ENCODE measurements around the gene FOXP2.

Gene FOXP2

DNA sequence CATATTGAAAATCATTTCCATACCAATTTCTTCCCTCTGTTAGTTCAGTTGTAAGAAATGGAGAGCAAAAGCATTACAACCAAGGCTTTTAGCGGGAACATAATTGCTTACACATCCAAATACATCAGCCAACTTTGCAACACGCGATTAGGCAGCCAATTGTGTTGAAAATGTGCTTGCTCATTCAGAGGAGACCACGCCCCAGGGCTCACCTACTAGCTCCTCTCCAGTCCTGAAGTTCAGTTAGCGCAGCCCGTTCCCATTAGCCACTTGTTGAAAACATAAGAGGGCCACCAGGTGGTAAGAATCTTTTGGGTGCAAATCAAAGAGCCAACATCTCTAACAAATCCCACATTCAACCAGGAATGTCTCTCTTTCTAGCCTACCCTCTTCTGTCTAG lies 294.0 kb downstream of the FOXP2 start:
- DNase-seq (ENCODE audit: low read depth in 4 of 4, low spot score in 1 of 4): no peak

DNA sequence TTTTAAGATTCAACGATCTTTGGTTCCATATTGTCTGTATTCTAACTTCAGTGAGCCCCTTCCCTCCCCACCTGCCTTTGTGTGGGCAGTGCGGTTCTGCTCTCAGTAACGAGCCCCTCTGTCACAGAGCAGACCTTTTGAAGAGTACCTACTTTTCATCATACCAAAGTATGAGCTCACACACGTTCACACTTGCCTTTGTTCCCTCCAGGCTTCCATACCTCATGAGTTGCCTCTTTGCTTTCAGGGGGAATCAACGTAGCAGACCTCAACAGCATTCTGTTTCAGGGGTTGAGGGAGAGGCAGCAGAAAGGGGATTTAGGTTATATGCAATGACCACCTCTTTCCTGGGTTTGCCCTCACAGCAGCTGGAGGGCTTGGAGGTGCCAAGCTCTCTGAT lies 295.9 kb downstream of the FOXP2 start:
- no peak for DNase-seq (ENCODE audit: low read depth in 4 of 4, low spot score in 1 of 4)

DNA sequence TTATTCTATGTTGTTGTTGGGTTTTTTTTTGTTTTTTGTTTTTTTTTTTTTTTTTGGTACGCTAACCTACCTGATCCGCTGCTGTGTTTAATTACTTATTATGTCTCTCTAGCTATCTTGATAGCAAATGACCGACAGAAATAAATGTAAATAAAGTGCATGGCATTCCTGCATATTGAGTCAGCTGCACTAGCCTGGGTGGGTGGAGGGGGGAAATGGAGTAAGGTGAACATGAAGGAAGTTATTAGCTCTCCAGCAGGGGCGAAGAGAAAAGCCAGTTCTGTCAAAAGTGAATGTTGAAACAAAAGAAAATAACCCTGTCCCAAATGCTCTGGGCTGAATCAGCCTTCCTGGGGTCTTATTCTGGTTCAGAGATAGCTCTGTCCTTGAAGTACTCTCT lies 296.6 kb downstream of the FOXP2 start:
- DNase-seq (ENCODE audit: low read depth in 4 of 4, low spot score in 1 of 4): no peak

DNA sequence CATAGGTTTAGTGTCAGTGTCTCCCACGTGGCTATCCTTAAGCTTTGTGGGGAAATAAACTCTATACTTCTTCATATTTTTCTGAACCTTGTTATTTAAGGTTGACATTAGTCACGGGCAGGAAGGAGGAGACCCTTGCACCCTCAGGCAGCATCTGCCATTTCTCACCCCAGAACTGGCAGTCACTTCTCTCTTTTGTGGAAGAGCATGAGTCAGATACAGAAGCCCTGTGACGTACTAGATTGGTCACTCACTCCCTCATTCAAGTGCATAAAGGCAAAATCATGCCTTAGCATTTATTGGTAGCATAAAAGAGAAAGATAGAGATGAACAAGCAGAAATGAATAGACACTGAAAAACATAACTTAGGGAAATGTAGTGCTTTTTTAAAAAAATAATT lies 301.3 kb downstream of the FOXP2 start:
- DNase-seq (ENCODE audit: low read depth in 4 of 4, low spot score in 1 of 4): no peak

DNA sequence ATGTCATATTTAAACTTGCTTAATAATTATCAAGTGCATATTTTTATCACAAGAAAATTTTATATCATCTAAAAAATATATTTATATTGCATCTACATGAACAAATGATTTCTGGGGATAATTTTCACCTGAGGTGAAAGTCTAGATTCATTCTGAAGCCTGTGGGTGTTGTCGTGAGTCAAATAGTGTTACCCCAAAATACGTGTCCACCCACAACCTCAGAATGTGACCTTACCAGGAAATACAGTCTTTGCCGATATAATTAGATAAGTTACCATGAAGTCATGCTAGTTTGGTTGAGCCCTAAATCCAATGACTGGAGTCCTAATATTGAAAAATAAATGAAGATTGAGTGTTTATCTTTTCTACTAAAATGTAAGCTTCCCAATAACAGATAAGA lies 304.2 kb downstream of the FOXP2 start:
- DNase-seq (ENCODE audit: low read depth in 4 of 4, low spot score in 1 of 4): no peak

DNA sequence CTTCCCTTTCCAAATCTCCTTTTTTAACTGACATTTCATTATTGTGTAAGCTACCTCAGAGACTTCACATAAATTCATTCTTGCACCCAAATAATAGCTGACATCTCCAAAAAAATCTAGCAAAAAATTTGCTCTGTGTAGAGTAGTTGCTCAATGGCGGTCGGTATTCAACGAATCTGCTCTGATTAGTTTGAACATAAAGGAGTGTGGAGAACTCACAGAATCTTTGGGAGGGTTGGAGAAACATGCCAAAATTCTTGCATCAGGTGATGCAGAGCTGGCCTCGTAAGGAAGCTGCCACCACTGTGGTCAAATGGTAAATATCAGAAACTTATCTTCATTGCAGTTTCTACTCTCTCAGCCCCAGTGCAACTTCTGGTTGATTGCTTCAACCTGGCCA lies 306.1 kb downstream of the FOXP2 start:
- DNase-seq (ENCODE audit: low read depth in 4 of 4, low spot score in 1 of 4): no peak

DNA sequence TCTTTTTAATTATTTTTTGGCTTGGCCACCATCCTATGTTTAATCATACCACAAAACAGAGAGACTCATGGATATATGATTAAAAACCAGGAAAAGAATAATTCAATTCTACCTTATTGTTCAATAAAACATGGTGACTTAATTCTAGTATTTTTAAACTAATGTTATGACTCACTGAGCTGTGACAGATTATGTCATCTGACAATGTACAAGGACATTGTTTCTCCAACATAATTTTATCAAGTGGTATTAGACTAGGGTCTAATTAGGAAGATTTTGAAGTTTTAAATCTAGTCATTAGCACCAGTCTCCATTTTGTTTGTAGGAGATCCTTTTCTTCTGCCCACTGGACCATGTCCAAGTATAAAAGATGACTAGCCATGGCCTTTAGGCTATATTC lies 307.9 kb downstream of the FOXP2 start:
- DNase-seq (ENCODE audit: low read depth in 4 of 4, low spot score in 1 of 4): no peak

DNA sequence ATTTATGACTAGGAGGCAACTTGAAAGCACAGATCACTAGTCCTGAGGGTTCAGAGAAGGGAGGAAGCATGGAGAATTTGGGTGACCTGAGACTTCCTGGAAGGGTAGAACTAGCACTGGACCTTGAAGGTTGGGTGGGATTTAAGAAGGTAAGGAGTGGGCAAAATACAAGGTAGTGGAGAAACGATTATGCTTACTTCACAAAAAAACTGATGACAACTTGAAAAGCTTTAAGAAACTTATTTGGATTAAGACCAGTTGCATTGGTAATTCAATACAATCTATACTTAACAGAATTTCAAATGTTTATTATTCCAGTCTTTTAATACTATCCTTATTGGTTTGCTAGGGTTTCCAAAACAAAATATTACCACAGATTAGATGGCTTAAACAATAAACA lies 308.7 kb downstream of the FOXP2 start:
- no peak for DNase-seq (ENCODE audit: low read depth in 4 of 4, low spot score in 1 of 4)

DNA sequence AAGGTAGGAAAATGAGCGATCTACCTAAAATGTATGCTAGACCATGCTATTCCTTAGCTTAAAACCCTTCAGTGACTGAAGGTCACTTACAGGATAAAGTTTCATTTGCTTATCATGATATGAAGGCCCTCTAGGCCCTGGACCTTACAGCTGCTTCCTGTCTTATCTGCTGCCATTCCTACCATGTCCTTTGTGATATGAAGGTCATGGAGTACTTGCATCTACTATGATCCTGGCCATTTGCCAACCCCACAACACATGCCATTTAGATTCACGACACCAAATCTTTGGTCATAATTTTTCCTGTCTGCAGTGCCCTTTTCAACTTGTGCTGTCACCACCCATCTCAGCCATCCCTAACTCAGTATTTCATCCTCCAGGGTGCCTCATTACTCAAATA lies 325.5 kb downstream of the FOXP2 start:
- no peak for DNase-seq (ENCODE audit: low read depth in 4 of 4, low spot score in 1 of 4)

DNA sequence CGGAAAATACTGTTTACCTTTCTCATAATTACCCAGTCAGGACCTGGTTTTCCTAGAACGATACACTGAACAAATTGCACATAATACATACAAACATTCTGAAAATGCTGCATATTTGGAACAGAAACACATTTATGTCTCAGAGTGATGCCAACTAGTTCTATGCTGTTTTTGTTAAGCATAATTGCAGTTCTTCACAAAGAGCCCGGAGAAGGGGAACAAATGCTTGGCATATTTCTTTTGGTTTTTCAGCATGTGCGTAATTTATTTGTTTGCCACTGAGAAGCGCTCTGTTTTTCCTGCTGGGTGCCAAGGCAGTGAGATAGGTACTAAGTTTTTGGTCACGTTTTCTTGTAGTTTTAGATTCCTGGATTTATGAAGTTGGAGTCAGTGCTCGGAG lies 326.3 kb downstream of the FOXP2 start:
- DNase-seq (ENCODE audit: low read depth in 4 of 4, low spot score in 1 of 4): no peak

DNA sequence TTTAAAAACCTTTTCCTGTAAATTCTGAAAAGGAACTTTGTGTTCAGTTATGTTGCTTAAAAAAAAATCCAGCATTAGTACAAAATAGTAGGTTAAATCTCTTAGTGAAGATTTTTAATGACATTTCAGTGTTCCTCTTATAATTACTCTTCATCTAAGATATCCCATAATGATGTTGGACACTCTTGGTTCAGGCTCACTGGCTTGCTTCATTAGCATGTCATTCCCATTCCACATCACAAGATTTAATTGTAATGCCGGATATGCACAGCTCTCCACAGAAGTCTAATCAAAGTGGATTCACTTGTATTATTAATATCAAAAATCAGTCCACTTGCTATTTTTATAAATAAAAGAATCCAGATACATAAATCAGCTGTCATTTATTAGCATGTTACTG lies 327.3 kb downstream of the FOXP2 start:
- DNase-seq (ENCODE audit: low read depth in 4 of 4, low spot score in 1 of 4): no peak

All from stimulated activated CD4-positive, alpha-beta T cell treated with anti-CD3 and anti-CD28 coated beads, Interleukin-1b, Interleukin-23, amount 100 ng/mL, for 24 hours (primary cell).